ENCODE results near the gene SERPINB1.

Gene SERPINB1

DNA sequence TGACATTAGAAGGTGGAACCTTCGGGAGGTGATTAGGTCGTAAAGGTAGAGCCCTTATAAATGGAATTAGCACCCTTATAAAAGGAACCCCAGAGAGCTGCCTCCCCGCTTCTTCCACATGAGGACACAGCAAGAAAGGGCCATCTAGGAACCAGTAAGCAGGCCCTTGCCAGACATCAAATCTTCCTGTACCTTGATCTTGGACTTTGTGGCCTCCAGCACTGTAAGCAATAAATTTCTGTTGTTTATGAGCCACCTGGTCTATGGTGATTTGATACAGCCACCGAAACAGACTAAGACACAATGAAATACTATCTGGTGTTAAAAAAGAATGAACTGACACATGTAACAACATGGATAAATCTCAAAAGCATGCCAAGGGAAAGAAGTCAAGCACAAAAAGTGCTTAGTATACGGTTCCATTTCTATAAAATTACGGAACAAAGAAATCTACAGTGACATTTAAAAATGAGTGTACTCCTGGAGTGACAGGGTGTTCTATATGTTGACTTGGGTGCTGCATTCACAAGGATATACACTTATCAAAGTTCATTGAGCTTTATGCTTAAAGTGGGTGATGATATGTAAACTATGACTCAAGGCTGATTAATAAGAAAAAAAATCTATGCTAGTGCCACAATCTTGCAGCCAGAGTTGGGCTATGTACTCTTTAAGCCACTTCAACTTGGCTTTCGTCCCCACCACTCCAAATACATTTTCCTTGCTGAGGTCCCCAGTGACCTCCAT lies 18.4 kb downstream of the SERPINB1 start:
- TF ChIP-seq, protein P1, sequence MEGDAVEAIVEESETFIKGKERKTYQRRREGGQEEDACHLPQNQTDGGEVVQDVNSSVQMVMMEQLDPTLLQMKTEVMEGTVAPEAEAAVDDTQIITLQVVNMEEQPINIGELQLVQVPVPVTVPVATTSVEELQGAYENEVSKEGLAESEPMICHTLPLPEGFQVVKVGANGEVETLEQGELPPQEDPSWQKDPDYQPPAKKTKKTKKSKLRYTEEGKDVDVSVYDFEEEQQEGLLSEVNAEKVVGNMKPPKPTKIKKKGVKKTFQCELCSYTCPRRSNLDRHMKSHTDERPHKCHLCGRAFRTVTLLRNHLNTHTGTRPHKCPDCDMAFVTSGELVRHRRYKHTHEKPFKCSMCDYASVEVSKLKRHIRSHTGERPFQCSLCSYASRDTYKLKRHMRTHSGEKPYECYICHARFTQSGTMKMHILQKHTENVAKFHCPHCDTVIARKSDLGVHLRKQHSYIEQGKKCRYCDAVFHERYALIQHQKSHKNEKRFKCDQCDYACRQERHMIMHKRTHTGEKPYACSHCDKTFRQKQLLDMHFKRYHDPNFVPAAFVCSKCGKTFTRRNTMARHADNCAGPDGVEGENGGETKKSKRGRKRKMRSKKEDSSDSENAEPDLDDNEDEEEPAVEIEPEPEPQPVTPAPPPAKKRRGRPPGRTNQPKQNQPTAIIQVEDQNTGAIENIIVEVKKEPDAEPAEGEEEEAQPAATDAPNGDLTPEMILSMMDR (IDR thresholded peaks at IDR 0.05; ENCODE audit: control insufficient read depth, extremely low read depth, insufficient read depth): no peak
- H3K4me3 ChIP-seq (ENCODE audit: low read depth, low read length): no peak overlapping the region

DNA sequence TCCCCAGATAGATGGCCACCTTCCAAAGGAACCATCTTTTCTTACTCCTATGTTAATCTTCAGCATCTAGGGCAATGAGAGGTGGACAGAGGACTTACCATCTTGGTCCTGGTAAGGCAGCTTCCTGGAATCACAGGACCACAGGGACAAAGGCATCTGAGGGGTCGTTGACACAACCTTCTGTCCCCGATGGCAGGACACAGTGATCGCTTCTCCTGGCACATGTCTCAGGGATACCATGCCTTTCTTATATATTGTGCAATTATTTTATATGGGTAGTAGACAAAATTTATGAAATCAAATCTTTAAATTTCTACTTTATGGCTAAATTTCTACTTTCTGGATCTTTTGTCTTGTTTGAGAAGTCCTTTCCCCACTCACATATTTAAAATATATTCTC lies 20.1 kb downstream of the SERPINB1 start:
- no peak for DNase-seq (ENCODE audit: low read depth)
- H3K4me3 ChIP-seq (ENCODE audit: low read depth, low read length): no peak overlapping the region
- TF ChIP-seq, protein P1 (IDR thresholded peaks at IDR 0.05; ENCODE audit: control insufficient read depth, extremely low read depth, insufficient read depth): no peak

More for the DNA sequence above, 18.4 kb downstream of the SERPINB1 start:
- no peak for DNase-seq (ENCODE audit: low read depth)

DNA sequence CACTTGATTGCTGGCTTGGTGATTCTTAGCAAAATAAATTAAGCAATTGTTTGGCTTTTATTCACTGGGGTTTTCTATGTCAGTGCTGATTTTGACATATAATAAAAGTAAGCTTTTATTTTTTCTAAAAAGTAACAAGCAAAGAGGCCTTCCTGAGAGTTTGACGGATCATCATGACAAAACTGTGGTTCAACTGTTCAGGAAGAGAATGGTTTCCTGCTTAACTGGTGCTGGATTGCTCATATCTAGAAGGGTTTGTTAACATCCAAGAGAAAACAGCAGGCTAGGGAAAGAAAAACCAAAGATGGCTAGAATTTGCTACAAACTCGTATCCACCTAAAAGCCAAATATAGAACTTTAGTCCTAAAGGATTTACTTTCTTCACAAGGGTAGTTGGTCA lies 21.2 kb downstream of the SERPINB1 start:
- TF ChIP-seq, protein P1 (IDR thresholded peaks at IDR 0.05; ENCODE audit: control insufficient read depth, extremely low read depth, insufficient read depth): no peak
- no peak for DNase-seq (ENCODE audit: low read depth)
- H3K4me3 ChIP-seq (ENCODE audit: low read depth, low read length): no peak overlapping the region

DNA sequence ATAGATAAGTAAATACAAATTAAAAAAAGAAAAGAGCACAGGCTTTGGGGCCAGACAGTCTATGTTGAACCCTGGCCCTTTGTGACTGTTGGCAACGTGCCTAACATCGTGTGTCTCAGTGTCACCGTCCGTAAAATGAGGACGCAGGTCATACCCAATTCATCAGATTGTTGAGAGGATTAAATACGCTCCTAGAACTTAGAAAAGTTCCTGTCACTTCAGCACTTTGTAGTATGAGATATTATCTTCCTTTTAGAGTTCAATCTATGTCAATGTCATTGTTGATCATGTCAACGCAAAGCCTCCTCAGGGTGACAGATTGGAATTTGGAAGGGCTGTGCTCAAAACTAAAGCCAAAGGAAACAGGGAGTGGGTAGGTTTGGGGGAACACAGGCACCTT lies 21.7 kb downstream of the SERPINB1 start:
- no peak for DNase-seq (ENCODE audit: low read depth)
- no peak overlapping the region for H3K4me3 ChIP-seq (ENCODE audit: low read depth, low read length)
- TF ChIP-seq, protein P1 (IDR thresholded peaks at IDR 0.05; ENCODE audit: control insufficient read depth, extremely low read depth, insufficient read depth): no peak

DNA sequence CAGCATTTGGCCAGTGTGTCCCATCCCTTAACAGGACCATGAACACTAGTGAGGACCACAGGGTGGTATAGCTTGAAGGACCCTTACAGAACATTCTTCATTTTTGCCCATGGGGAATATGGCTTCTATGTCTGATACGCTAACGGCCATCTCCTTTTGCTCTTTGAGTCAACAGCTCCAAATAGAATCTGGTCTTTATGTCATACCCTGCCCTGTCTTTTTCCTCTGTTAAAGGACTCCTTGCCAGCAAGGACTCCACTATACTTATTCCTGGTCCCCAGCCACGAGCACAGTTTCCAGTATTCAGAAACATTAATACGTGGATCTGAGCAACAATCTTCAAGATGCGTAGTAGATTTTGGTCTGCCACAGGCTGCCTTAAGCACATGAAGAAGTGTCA lies 22.5 kb downstream of the SERPINB1 start:
- TF ChIP-seq, protein P1 (IDR thresholded peaks at IDR 0.05; ENCODE audit: control insufficient read depth, extremely low read depth, insufficient read depth): no peak
- no peak for DNase-seq (ENCODE audit: low read depth)
- no peak overlapping the region for H3K4me3 ChIP-seq (ENCODE audit: low read depth, low read length)

DNA sequence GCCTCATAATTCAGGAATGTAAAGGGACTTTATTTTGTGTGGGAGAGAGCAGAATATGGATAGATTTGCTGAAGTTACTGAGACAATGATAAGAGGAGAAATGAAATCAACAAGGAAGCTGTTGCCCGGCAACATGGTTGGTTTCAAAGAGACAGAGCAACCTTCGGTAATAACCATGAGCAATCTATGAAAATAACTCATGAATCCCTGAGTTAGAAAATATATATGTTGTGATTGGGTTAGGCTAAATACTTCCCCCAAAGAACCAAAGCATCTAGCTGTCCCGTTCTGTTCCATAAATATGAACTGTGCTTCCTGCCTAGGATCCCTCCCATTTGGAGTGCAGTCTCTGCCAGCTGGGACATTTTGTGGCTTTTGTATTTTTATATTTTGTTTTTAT lies 23.1 kb downstream of the SERPINB1 start:
- no peak overlapping the region for H3K4me3 ChIP-seq (ENCODE audit: low read depth, low read length)
- TF ChIP-seq, protein P1 (IDR thresholded peaks at IDR 0.05; ENCODE audit: control insufficient read depth, extremely low read depth, insufficient read depth): no peak
- no peak for DNase-seq (ENCODE audit: low read depth)

DNA sequence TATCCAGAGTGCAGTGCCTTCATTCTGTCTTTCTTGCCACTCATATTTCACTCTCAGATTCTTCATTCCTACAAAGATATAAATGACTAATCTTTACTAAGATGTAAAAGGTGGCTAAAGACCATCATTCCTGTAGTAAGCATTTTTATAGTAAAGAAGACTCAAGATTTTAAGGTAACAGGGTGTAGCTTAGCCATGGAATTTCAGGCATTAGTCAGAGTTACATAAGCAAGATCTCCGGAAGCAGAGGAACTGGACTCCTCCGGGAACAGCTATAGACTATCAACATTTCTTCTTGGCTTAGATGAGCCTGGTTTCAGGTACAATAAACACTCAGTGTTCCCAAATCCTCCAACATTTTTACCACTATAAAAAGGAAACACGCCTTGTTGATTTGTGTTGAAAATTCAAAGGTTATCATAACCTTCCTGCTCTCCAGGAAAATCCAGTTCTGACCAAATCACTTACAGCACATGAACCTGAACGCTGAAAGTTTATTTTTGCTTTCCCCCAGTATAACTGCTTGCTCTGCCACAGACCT lies 23.7 kb downstream of the SERPINB1 start:
- no peak for DNase-seq (ENCODE audit: low read depth)
- TF ChIP-seq, protein P1 (IDR thresholded peaks at IDR 0.05; ENCODE audit: control insufficient read depth, extremely low read depth, insufficient read depth): no peak
- H3K4me3 ChIP-seq (ENCODE audit: low read depth, low read length): no peak overlapping the region
